Left ventricle myocardium inferior (tissue), 1 donor: ENCODE data around the gene ZNF25. TPM values are rescaled to one million over a fixed set of nuclear protein-coding genes. Genes with fewer than 3 reads are reported as not detected.
"Not testable (repeated sequence)": the region's sequence is repeated elsewhere in the genome, so short reads cannot be mapped to it uniquely, and the experiment has no call there.

ENCODE experiments used
- DNase-seq: peaks from one replicate; pipeline ENCODE4 v3.0.0-alpha.2; 2020
- H3K27ac ChIP-seq: fragments of 200-600 bp; replicated peaks from 2 replicates; pipeline ENCODE4 v1.8.0; 2021
- H3K27me3 ChIP-seq: fragments of 200-600 bp; 2 replicates; pipeline ENCODE4 v1.8.0; 2021; ENCODE audit warnings: low read depth
- H3K36me3 ChIP-seq: fragments of 200-600 bp; 2 replicates; pipeline ENCODE4 v1.8.0; 2021
- H3K4me1 ChIP-seq: fragments of 200-600 bp; 2 replicates; pipeline ENCODE4 v1.8.0; 2021
- H3K4me3 ChIP-seq: fragments of 200-600 bp; 2 replicates; pipeline ENCODE4 v1.8.0; 2021; ENCODE audit warnings: mild to moderate bottlenecking, moderate library complexity
- H3K9me3 ChIP-seq: fragments of 200-600 bp; replicated peaks from 2 replicates; pipeline ENCODE4 v1.8.0; 2021
- intact Hi-C: fragments of 100-400 bp; cut with micrococcal nuclease; formaldehyde crosslinking; loops from one replicate; pipeline ENCODE4 v1.11.0; 2022
- total RNA-seq: library from RNA; stranded (reverse); fragmentation: NEBNext Ultra II Directional; extraction: Animal tissue kit (Norgen Biotek cat#: 25700); gene quantifications from one replicate; pipeline ENCODE4 v1.2.1, GENCODE V29; 2021
- TF ChIP-seq, protein P1 (sequence below): fragments of 200-600 bp; IDR thresholded peaks from 2 replicates; pipeline ENCODE4 v1.8.0; 2021; ENCODE audit warnings: antibody characterized with exemption, mild to moderate bottlenecking, borderline replicate concordance
- donor health status: DM: no; HTN: yes; CAD: no; lungs with severe emphysema.

The ZNF25 gene
- total RNA-seq, 1 donor from 2014 or later = 17.8 TPM

DNA sequence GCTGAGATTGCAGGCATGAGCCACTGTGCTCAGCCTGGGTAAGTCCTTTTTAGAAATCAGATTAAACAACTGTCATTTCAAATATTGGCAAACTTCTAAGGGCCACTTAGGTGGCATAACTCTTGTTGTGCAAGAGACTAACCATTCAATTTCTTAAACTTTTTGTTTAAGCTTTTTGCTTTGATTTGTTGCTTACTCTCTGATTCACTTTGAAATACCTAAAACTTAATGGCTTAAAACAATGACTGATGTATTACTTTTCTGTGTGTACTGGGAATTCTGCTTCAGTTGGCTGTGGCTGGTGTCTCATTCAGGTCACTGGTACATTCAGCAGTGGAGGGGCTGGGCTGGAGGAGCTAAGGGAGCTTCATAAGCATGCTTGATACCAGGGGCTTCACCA lies 28.9 kb downstream of the ZNF25 start:
- TF ChIP-seq, protein P1, sequence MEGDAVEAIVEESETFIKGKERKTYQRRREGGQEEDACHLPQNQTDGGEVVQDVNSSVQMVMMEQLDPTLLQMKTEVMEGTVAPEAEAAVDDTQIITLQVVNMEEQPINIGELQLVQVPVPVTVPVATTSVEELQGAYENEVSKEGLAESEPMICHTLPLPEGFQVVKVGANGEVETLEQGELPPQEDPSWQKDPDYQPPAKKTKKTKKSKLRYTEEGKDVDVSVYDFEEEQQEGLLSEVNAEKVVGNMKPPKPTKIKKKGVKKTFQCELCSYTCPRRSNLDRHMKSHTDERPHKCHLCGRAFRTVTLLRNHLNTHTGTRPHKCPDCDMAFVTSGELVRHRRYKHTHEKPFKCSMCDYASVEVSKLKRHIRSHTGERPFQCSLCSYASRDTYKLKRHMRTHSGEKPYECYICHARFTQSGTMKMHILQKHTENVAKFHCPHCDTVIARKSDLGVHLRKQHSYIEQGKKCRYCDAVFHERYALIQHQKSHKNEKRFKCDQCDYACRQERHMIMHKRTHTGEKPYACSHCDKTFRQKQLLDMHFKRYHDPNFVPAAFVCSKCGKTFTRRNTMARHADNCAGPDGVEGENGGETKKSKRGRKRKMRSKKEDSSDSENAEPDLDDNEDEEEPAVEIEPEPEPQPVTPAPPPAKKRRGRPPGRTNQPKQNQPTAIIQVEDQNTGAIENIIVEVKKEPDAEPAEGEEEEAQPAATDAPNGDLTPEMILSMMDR = no peak
- Histone ChIP-seq H3K4me1 (no peaks in the 10 kb centered on the region), H3K27ac (no peak overlapping the region), H3K4me3 (no peak overlapping the region), H3K36me3 (peaks cover 55% of the 10 kb centered on the region), H3K9me3 (no peaks in the 10 kb centered on the region), H3K27me3 (no peaks in the 10 kb centered on the region)
- intact Hi-C loops = no loop called here
- no peak for DNase-seq

DNA sequence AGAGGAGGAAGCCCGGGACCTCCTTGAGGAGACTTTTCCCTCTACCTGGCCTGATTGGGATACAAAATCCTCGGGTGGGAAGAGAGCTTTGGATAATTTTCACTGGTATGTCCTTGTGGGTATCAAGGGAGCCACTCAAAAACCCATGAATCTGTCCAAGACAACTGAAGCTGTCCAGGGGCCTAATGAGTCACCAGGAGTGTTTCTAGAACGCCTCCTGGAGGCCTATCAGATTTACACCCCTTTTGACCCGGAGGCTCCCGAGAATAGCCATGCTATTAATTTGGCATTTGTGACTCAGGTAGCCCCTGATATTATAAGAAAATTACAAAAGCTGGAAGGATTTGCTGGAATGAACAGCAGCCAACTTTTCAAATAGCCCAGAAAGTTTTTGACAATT lies 38.6 kb downstream of the ZNF25 start:
- H3K36me3 ChIP-seq = no peaks in the 10 kb centered on the region
- no peaks in the 10 kb centered on the region for H3K27me3 ChIP-seq
- TF ChIP-seq, protein P1 = no peak
- H3K9me3 ChIP-seq = no peaks in the 10 kb centered on the region
- no peak for DNase-seq
- no peak overlapping the region for H3K4me3 ChIP-seq
- H3K4me1 ChIP-seq = no peaks in the 10 kb centered on the region
- intact Hi-C loops = no loop called here
- no peak overlapping the region for H3K27ac ChIP-seq

DNA sequence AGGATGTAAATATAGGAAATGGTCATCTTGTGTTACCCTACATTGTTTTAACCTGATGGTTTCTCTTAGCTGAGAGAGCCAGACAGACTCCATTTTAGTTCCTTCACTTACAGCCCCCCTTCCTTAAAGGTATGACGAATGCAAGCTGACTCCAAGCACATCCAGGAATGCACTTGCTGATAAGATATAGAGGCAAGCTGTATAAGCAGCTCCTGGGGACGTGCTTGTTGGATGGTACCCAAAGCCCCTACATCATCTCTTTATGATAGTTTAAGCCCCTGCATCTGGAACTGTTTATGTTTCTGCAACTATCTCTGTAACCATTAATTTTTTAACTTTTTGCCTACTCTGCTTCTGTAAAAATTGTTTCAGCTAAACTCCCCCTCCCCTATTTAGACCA lies 41.7 kb downstream of the ZNF25 start:
- H3K4me1 ChIP-seq = no peaks in the 10 kb centered on the region
- no peak overlapping the region for H3K27ac ChIP-seq
- no peaks in the 10 kb centered on the region for H3K27me3 ChIP-seq
- H3K4me3 ChIP-seq = no peak overlapping the region
- TF ChIP-seq, protein P1 = no peak
- H3K36me3 ChIP-seq = no peaks in the 10 kb centered on the region
- H3K9me3 ChIP-seq = no peaks in the 10 kb centered on the region
- intact Hi-C loops = no loop called here
- DNase-seq = no peak

GRCh38 chr10:37930423-37930822 lies 46.0 kb downstream of the ZNF25 start:
- no peak overlapping the region for H3K27ac ChIP-seq
- intact Hi-C loops = no loop called here

GRCh38 chr10:37908165-37908564 lies 68.3 kb downstream of the ZNF25 start:
- intact Hi-C loops, H3K27ac ChIP-seq, H3K4me1 ChIP-seq, DNase-seq, H3K36me3 ChIP-seq, H3K4me3 ChIP-seq, H3K27me3 ChIP-seq: not testable (repeated sequence)
- peaks cover 19% of the 10 kb centered on the region for H3K9me3 ChIP-seq

More at GRCh38 chr10:37930423-37930822, 46.0 kb downstream of the ZNF25 start:
- Histone ChIP-seq H3K36me3 (no peaks in the 10 kb centered on the region), H3K4me3 (no peak overlapping the region), H3K4me1 (no peaks in the 10 kb centered on the region), H3K27me3 (no peaks in the 10 kb centered on the region), H3K9me3 (no peaks in the 10 kb centered on the region)
- TF ChIP-seq, protein P1 = no peak
- no peak for DNase-seq

DNA sequence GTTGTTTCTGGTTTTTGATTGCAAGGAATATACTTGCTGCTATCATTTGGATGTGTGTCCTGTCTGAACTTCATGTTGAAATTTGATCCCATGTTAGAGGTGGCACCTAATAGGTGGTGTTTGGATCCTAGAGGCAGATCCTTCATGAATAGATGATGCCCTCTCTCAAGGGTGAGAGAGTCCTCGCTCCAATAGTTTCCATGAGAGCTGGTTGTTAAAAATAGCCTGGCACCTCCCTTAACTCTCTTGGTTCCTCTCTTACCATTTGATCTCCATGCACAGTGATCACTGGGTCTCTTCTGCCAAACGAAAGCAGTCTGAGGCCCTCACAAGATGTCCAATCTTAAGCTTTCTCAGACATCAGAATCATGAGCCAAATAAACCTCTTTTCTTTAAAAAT lies 70.1 kb downstream of the ZNF25 start:
- Histone ChIP-seq H3K4me3 (no peak overlapping the region), H3K27ac (no peak overlapping the region), H3K4me1 (no peaks in the 10 kb centered on the region), H3K36me3 (no peaks in the 10 kb centered on the region), H3K9me3 (peaks cover 19% of the 10 kb centered on the region), H3K27me3 (no peaks in the 10 kb centered on the region)
- intact Hi-C loops = no loop called here
- TF ChIP-seq, protein P1 = no peak
- no peak for DNase-seq

Other genes with a start within 250 kb of the ZNF25 start
- gene ZNF248, start 119.0 kb downstream of the ZNF25 start, total RNA-seq = 15.1 TPM
- 24.3 TPM for gene ZNF33A, start 34.0 kb upstream of the ZNF25 start, total RNA-seq
- gene ZNF37A, start 117.7 kb upstream of the ZNF25 start, total RNA-seq = 8.9 TPM